Smooth muscle cell (in vitro differentiated cells): ENCODE measurements around the gene OLFML2B. TPM values are rescaled to one million over a fixed set of nuclear protein-coding genes. Genes with fewer than 3 reads are reported as not detected.

ENCODE experiments used
- DNase-seq: peaks from one replicate; lab custom pipeline; 2025; ENCODE audit not compliant: unreplicated experiment; lab: John Stamatoyannopoulos, UW
- H2AFZ ChIP-seq: fragments of 200-600 bp; sonication (generic); 2 replicates; pipeline ENCODE4 v1.6.0; 2016; ENCODE audit warnings: antibody characterized with exemption, low read depth, mild to moderate bottlenecking
- H3F3A ChIP-seq: fragments of 200-600 bp; sonication (generic); 2 replicates; pipeline ENCODE4 v1.6.0; 2017; ENCODE audit warnings: antibody characterized with exemption, low read depth
- H3K27ac ChIP-seq: fragments of 200-600 bp; sonication (generic); 2 replicates; pipeline ENCODE4 v1.5.1; 2016; ENCODE audit warnings: low read depth, mild to moderate bottlenecking
- H3K27me3 ChIP-seq: fragments of 200-600 bp; sonication (generic); 2 replicates; pipeline ENCODE4 v1.6.1; 2016; ENCODE audit warnings: low read depth, mild to moderate bottlenecking
- H3K36me3 ChIP-seq: fragments of 200-600 bp; sonication (generic); 2 replicates; pipeline ENCODE4 v1.5.1; 2016; ENCODE audit warnings: low read depth
- H3K4me1 ChIP-seq: fragments of 200-600 bp; sonication (generic); 2 replicates; pipeline ENCODE4 v1.5.1; 2016; ENCODE audit warnings: low read depth
- H3K4me2 ChIP-seq: fragments of 200-600 bp; sonication (generic); 2 replicates; pipeline ENCODE4 v1.6.0; 2016; ENCODE audit warnings: mild to moderate bottlenecking
- H3K4me3 ChIP-seq: fragments of 200-600 bp; sonication (generic); 2 replicates; pipeline ENCODE4 v1.5.1; 2016; ENCODE audit warnings: mild to moderate bottlenecking
- H3K79me2 ChIP-seq: fragments of 200-600 bp; sonication (generic); 2 replicates; pipeline ENCODE4 v1.6.0; 2016; ENCODE audit warnings: low read depth, mild to moderate bottlenecking
- H3K9ac ChIP-seq: fragments of 200-600 bp; sonication (generic); 2 replicates; pipeline ENCODE4 v1.6.0; 2016; ENCODE audit warnings: low read depth
- H3K9me3 ChIP-seq: fragments of 200-600 bp; sonication (generic); replicated peaks from 2 replicates; pipeline ENCODE4 v1.5.1; 2016; ENCODE audit warnings: low read depth
- H4K20me1 ChIP-seq: fragments of 200-600 bp; sonication (generic); 2 replicates; pipeline ENCODE4 v1.6.0; 2016; ENCODE audit warnings: low read depth
- CTCF ChIP-seq: fragments of 200-600 bp; sonication (generic); IDR thresholded peaks from 2 replicates; pipeline ENCODE4 v1.5.1; 2017; ENCODE audit warnings: borderline replicate concordance, mild to moderate bottlenecking, antibody characterized with exemption; ENCODE audit not compliant: insufficient read depth, poor library complexity, severe bottlenecking
- WGBS: methylation state at CpG from one replicate; pipeline ENCODE4 v1.1.7; 2016; ENCODE audit warnings: low lambda C conversion rate; 5-methylcytosine and 5-hydroxymethylcytosine counted together
- polyA plus RNA-seq: library from polyadenylated mRNA; unstranded; fragments of >200 nt; fragmentation: Nextera tagmentation; extraction: Ambion mirVana; gene quantifications from 2 replicates; pipeline ENCODE4 v1.2.1, GENCODE V29; 2016
- total RNA-seq: library from RNA; depleted of rRNA; stranded (reverse); fragments of >200 nt; gene quantifications from 2 replicates; pipeline ENCODE4 v1.2.3, GENCODE V29; 2014

OLFML2B gene
- total and polyA plus RNA-seq, 2 experiments from 2014 or later, result 5.9 to 9.7 TPM

DNA sequence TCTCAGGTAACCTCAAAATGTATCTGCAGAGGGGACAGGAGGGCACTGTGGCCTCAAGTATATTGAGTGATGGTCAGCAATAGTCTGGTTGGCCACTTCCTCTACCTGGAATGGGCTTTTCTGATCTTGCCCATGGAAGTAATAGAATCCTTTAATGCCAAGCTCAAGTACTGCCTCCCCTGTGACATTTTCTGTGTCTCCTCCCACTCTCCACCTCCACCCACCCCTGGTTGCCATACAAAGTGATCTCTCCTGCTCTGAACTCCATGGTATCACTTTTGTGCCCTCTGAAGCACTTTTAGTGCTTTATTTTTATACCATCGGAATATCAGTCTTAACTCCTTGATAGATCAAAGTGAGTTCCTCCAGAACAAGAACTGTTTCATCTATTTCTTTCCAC is 36.6 kb upstream of the OLFML2B start:
- peaks cover 7% of the 10 kb centered on the region for H3K4me1 ChIP-seq
- no peak for TF ChIP-seq CTCF
- no peaks in the 10 kb centered on the region for H3F3A ChIP-seq
- no peak overlapping the region for H2AFZ ChIP-seq
- no peaks in the 10 kb centered on the region for H3K27me3 ChIP-seq
- H3K36me3 ChIP-seq, result no peaks in the 10 kb centered on the region
- H3K79me2 ChIP-seq, result no peaks in the 10 kb centered on the region
- H3K27ac ChIP-seq, result no peak overlapping the region
- no peak overlapping the region for H3K4me2 ChIP-seq
- H3K9me3 ChIP-seq, result no peaks in the 10 kb centered on the region
- 93% methylated on average over 1 of the region's 1 CpG for WGBS
- H4K20me1 ChIP-seq, result no peaks in the 10 kb centered on the region
- no peak overlapping the region for H3K4me3 ChIP-seq
- DNase-seq, result no peak
- no peak overlapping the region for H3K9ac ChIP-seq

DNA sequence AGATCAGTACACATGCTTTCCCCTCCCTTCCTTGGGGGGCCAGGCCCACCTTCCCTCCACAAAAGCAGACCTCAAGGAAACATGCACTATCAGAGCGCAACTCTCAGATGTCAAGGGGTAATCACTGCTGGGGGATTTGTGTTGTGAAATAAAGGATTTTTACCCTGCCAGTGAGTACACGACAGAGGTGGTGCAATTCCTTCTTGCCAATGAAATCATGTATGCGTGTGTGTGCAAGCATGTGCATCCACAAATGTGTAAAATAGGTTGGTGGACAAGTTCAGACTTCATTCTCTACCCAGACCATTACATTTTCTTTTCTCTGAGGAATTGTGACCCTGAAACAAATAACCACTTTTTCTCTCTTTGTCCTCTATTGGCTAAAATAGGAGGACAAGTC is 36.1 kb upstream of the OLFML2B start:
- no peak overlapping the region for H3K9ac ChIP-seq
- H3K36me3 ChIP-seq, result no peaks in the 10 kb centered on the region
- no peaks in the 10 kb centered on the region for H3K9me3 ChIP-seq
- H3F3A ChIP-seq, result no peaks in the 10 kb centered on the region
- TF ChIP-seq CTCF, result no peak
- H3K4me2 ChIP-seq, result no peak overlapping the region
- no peak for DNase-seq
- H2AFZ ChIP-seq, result no peak overlapping the region
- H3K79me2 ChIP-seq, result no peaks in the 10 kb centered on the region
- no peaks in the 10 kb centered on the region for H4K20me1 ChIP-seq
- 76% methylated on average over 3 of the region's 3 CpGs for WGBS
- peaks cover 7% of the 10 kb centered on the region for H3K4me1 ChIP-seq
- no peaks in the 10 kb centered on the region for H3K27me3 ChIP-seq
- no peak overlapping the region for H3K4me3 ChIP-seq
- no peak overlapping the region for H3K27ac ChIP-seq

DNA sequence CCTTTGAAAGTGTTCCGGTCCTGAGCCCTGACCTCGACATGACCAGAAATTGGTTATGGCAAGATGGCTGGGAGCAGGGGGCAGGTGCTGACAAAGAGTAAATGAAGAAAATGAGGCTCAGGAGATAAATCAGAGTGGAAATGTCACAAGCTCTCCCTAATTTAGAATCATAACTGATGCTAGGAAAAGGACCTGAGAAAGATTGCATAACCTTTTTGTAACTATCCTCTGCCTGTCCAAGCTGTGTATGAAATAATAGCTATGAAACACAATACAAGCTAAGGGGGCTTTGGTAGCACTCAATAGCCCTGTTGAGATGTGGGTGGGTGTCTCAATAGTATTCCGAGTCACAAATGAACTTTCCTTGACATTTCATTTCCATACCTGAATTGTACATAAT is 32.9 kb upstream of the OLFML2B start:
- no peak for DNase-seq
- no peak overlapping the region for H2AFZ ChIP-seq
- H3K9ac ChIP-seq, result no peak overlapping the region
- no peaks in the 10 kb centered on the region for H3K4me1 ChIP-seq
- H3K27ac ChIP-seq, result no peak overlapping the region
- H3K4me2 ChIP-seq, result no peak overlapping the region
- no peak overlapping the region for H3K4me3 ChIP-seq
- no peak for TF ChIP-seq CTCF
- no peaks in the 10 kb centered on the region for H3K36me3 ChIP-seq
- 92% methylated on average over 3 of the region's 3 CpGs for WGBS
- H3K9me3 ChIP-seq, result no peaks in the 10 kb centered on the region
- no peaks in the 10 kb centered on the region for H4K20me1 ChIP-seq
- no peaks in the 10 kb centered on the region for H3K79me2 ChIP-seq
- H3K27me3 ChIP-seq, result no peaks in the 10 kb centered on the region
- no peaks in the 10 kb centered on the region for H3F3A ChIP-seq

DNA sequence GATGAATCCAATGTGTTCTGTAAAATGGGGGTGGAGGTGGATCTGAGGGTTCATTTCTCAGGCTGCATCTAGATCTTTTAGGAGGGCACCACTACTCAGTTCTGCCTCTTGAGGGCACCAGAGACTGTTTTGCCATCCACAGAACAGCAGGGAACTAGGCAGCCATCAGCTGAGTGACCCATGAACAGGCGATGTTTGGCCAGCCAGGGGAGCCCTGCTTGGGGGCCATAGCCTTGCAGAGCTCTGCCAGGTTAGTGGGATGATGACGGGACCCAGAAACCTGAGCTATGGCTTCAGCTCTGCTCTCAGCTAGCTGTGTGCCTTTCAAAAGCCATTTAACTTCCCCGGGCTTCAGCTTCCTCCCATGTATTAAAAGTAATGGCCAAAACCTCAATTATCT is 32.4 kb upstream of the OLFML2B start:
- H4K20me1 ChIP-seq, result no peaks in the 10 kb centered on the region
- no peaks in the 10 kb centered on the region for H3F3A ChIP-seq
- no peaks in the 10 kb centered on the region for H3K9me3 ChIP-seq
- no peaks in the 10 kb centered on the region for H3K27me3 ChIP-seq
- no peak overlapping the region for H3K9ac ChIP-seq
- H3K4me3 ChIP-seq, result no peak overlapping the region
- no peaks in the 10 kb centered on the region for H3K79me2 ChIP-seq
- H2AFZ ChIP-seq, result no peak overlapping the region
- TF ChIP-seq CTCF, result peak; percentile 84
- H3K4me1 ChIP-seq, result no peaks in the 10 kb centered on the region
- no peak overlapping the region for H3K27ac ChIP-seq
- no peak overlapping the region for H3K4me2 ChIP-seq
- H3K36me3 ChIP-seq, result no peaks in the 10 kb centered on the region
- DNase-seq, result no peak
- 43% methylated on average over 3 of the region's 3 CpGs for WGBS
